Fibroblast of pulmonary artery (primary cell): Measurements from ENCODE around the gene CYB561.

Source experiments
- DNase-seq: peaks from one replicate; pipeline ENCODE4 v3.0.0-alpha.2; 2010; ENCODE audit warnings: low read depth
- H3K4me3 ChIP-seq: replicated peaks from 2 replicates; pipeline ENCODE4 v1.5.1; 2011; ENCODE audit warnings: low read depth, mild to moderate bottlenecking, control low read depth, low read length, moderate library complexity
- TF ChIP-seq, protein P1 (sequence below): IDR thresholded peaks from 2 replicates; pipeline ENCODE4 v1.5.1; 2011; ENCODE audit warnings: mild to moderate bottlenecking, control low read depth, low read length, inconsistent platforms; ENCODE audit errors: missing control alignments

Gene CYB561

GRCh38 chr17:63412234-63412633 lies 33.9 kb downstream of the CYB561 start:
- DNase-seq: no peak
- TF ChIP-seq, protein P1, sequence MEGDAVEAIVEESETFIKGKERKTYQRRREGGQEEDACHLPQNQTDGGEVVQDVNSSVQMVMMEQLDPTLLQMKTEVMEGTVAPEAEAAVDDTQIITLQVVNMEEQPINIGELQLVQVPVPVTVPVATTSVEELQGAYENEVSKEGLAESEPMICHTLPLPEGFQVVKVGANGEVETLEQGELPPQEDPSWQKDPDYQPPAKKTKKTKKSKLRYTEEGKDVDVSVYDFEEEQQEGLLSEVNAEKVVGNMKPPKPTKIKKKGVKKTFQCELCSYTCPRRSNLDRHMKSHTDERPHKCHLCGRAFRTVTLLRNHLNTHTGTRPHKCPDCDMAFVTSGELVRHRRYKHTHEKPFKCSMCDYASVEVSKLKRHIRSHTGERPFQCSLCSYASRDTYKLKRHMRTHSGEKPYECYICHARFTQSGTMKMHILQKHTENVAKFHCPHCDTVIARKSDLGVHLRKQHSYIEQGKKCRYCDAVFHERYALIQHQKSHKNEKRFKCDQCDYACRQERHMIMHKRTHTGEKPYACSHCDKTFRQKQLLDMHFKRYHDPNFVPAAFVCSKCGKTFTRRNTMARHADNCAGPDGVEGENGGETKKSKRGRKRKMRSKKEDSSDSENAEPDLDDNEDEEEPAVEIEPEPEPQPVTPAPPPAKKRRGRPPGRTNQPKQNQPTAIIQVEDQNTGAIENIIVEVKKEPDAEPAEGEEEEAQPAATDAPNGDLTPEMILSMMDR: no peak
- H3K4me3 ChIP-seq: no peak overlapping the region

DNA sequence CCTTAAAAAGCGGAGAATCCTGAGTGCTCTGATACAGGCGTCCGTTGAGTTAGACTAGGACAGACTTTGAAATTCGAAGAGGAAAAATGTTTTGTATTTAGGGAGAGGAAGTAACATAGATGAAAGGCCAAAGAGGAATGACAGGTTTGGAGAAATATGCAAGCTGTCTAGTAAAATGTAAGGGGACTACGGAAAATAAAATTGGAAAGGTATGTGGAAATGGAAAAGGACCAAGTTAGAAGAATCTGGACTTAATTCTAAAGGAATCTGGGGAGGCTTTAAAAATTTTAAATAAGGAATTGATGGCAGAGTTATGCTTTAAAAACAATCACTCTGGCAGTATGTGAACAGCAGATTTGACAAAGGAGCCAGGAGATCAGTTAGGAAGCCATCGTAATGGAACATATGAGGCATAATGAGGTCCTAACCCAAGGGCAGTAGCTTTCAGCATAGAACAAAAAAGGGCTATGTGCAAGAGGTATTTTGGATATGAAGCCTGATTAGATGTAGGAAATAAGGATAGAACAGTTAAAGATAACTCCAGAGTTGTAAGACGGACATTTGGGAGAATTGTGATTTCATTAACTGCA lies 38.3 kb downstream of the CYB561 start:
- no peak overlapping the region for H3K4me3 ChIP-seq
- TF ChIP-seq, protein P1: no peak
- DNase-seq: no peak

- TF ChIP-seq, protein P1: peak; percentile 88
- peak; percentile 95 for DNase-seq
- no peak overlapping the region for H3K4me3 ChIP-seq
Measured at GRCh38 chr17:63406689-63407330, 39.3 kb downstream of the CYB561 start.

DNA sequence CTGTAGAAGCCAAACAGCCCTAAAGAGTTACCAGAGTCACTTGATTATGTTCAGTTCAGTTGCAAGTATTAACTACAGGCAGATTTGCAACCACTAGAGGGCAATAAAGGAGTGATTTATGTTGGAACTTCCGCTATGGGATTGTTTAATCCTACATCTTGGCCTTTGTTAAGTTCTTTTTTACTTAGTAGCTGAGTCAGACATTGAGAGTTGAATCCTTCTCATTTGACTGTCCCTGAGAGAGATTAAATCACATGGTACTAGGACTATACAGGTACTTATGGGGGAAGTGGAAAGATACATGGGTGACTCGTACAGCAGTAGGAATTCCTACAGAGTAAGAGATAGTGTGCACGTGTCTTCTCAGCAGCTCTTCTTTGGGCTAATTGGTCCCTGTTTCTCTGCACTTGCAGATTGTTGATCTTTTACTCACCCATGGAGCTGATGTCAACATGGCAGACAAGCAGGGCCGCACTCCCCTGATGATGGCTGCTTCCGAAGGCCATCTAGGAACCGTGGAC lies 40.3 kb downstream of the CYB561 start:
- peak; percentile 89 for DNase-seq
- TF ChIP-seq, protein P1: peak; percentile 67
- H3K4me3 ChIP-seq: no peak overlapping the region

DNA sequence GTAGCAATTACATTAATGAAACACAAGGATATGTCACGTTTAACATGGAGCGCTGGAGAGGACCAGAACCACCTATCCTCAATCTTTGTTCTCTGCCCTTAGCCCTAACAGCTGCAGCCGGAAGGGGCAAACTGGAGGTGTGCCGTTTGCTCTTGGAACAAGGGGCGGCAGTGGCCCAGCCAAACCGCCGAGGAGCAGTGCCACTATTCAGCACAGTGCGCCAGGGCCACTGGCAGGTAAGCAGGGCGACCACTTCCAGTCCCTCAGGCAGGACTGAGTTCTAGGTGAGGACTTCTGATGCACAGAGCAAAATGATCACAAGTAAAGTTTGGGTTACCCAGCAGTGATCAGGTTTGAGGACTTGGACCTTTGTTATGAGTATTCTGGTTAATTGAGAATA lies 41.1 kb downstream of the CYB561 start:
- DNase-seq: no peak
- no peak overlapping the region for H3K4me3 ChIP-seq
- TF ChIP-seq, protein P1: no peak

DNA sequence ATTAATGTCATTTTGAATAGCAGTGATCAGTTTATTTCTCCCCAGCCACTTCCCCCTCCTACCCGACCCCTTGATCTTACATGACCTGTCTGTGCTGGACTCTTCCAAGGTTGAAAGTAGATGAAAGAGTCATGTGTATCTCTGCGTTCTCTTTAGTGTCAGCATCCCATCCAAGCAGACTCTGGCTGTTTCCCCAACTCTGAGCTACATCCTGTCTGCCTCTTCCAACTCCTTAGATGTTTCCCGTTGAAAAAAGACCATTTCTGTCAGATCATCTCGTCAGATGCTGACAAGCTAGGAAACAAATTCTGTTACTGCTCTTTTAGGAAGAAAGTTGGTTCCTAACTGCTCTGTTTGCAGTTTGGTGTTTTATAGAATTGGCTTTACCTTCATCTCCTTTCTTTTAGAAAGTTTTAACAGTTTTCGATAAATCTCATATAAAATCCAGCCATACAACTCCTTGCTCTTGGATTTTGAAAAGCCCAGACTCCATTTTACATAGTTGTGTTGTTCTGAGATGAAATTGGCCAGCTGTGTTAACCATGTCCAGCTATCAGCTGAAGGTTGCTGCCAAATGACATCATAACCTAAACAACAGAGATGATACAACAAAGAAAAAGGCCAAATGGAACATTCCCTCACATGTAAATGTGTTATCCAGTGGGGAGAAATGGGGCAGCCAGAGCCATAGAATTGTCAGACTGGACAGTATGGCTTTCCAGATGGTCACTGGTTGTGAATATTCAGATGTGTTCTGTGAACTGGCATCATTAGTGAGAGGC lies 43.5 kb downstream of the CYB561 start:
- TF ChIP-seq, protein P1: no peak
- no peak overlapping the region for H3K4me3 ChIP-seq
- DNase-seq: peak; percentile 81
